Left ventricle myocardium inferior (tissue), 1 donor: ENCODE measurements around the gene AKAP14. TPM values are rescaled to one million over a fixed set of nuclear protein-coding genes. Genes with fewer than 3 reads are reported as not detected.

Experiments used
- DNase-seq: peaks from one replicate; pipeline ENCODE4 v3.0.0-alpha.2; 2020
- H3K27ac ChIP-seq: fragments of 200-600 bp; replicated peaks from 2 replicates; pipeline ENCODE4 v1.8.0; 2021
- H3K27me3 ChIP-seq: fragments of 200-600 bp; 2 replicates; pipeline ENCODE4 v1.8.0; 2021; ENCODE audit warnings: low read depth
- H3K36me3 ChIP-seq: fragments of 200-600 bp; 2 replicates; pipeline ENCODE4 v1.8.0; 2021
- H3K4me1 ChIP-seq: fragments of 200-600 bp; 2 replicates; pipeline ENCODE4 v1.8.0; 2021
- H3K4me3 ChIP-seq: fragments of 200-600 bp; 2 replicates; pipeline ENCODE4 v1.8.0; 2021; ENCODE audit warnings: mild to moderate bottlenecking, moderate library complexity
- H3K9me3 ChIP-seq: fragments of 200-600 bp; replicated peaks from 2 replicates; pipeline ENCODE4 v1.8.0; 2021
- CTCF ChIP-seq: fragments of 200-600 bp; IDR thresholded peaks from 2 replicates; pipeline ENCODE4 v1.8.0; 2021; ENCODE audit warnings: antibody characterized with exemption, mild to moderate bottlenecking, borderline replicate concordance
- intact Hi-C: fragments of 100-400 bp; cut with micrococcal nuclease; formaldehyde crosslinking; loops from one replicate; pipeline ENCODE4 v1.11.0; 2022
- total RNA-seq: library from RNA; stranded (reverse); fragmentation: NEBNext Ultra II Directional; extraction: Animal tissue kit (Norgen Biotek cat#: 25700); gene quantifications from one replicate; pipeline ENCODE4 v1.2.1, GENCODE V29; 2021
- donor health status: DM: no; HTN: yes; CAD: no; lungs with severe emphysema.

The AKAP14 gene
- total RNA-seq, 1 donor from 2014 or later = not detected

- Histone ChIP-seq H3K4me1 (peaks cover 21% of the 10 kb centered on the region), H3K27me3 (no peaks in the 10 kb centered on the region), H3K36me3 (peaks cover 14% of the 10 kb centered on the region), H3K4me3 (peak within 1 kb of the TSS; percentile 77), H3K9me3 (no peaks in the 10 kb centered on the region), H3K27ac (peak within 1 kb of the TSS; percentile 93)
- peak; percentile 82 for DNase-seq
- intact Hi-C loops = no loop called here
- TF ChIP-seq CTCF = no peak
Observed at GRCh38 chrX:119871599-119872395, 23.9 kb upstream of the AKAP14 start, which contains the start of the genes NDUFA1 and RNF113A. Gene NDUFA1, plus strand, starts transcription at chrX:119871832. Its CDS starts 80 bp downstream, at chrX:119871912. Gene RNF113A, minus strand, starts transcription at chrX:119871733. Its CDS starts 120 bp downstream, at chrX:119871613.

- no peak overlapping the region for H3K27ac ChIP-seq
- DNase-seq = no peak
- intact Hi-C loops = no loop called here
- no peaks in the 10 kb centered on the region for H3K27me3 ChIP-seq
- peaks cover 24% of the 10 kb centered on the region for H3K36me3 ChIP-seq
- H3K9me3 ChIP-seq = no peaks in the 10 kb centered on the region
- no peak overlapping the region for H3K4me3 ChIP-seq
- peaks cover 1% of the 10 kb centered on the region for H3K4me1 ChIP-seq
- TF ChIP-seq CTCF = no peak
Observed at GRCh38 chrX:119878740-119879139, 17.0 kb upstream of the AKAP14 start.

- no peak for DNase-seq
- no peaks in the 10 kb centered on the region for H3K4me1 ChIP-seq
- no peaks in the 10 kb centered on the region for H3K27me3 ChIP-seq
- H3K4me3 ChIP-seq = no peak overlapping the region
- intact Hi-C loops = no loop called here
- H3K36me3 ChIP-seq = peaks cover 24% of the 10 kb centered on the region
- H3K9me3 ChIP-seq = no peaks in the 10 kb centered on the region
- TF ChIP-seq CTCF = no peak
- H3K27ac ChIP-seq = no peak overlapping the region
Observed at GRCh38 chrX:119880076-119880475, 15.6 kb upstream of the AKAP14 start.

GRCh38 chrX:119880552-119881437 is 14.9 kb upstream of the AKAP14 start:
- TF ChIP-seq CTCF = peak; percentile 59
- Histone ChIP-seq H3K4me1 (no peaks in the 10 kb centered on the region), H3K4me3 (no peak overlapping the region), H3K27me3 (no peaks in the 10 kb centered on the region), H3K36me3 (peaks cover 19% of the 10 kb centered on the region), H3K27ac (no peak overlapping the region), H3K9me3 (no peaks in the 10 kb centered on the region)
- intact Hi-C loops = no loop called here
- no peak for DNase-seq

- Histone ChIP-seq H3K9me3 (no peaks in the 10 kb centered on the region), H3K4me1 (peaks cover 2% of the 10 kb centered on the region), H3K27me3 (no peaks in the 10 kb centered on the region), H3K4me3 (no peak overlapping the region), H3K36me3 (no peaks in the 10 kb centered on the region), H3K27ac (no peak overlapping the region)
- TF ChIP-seq CTCF = no peak
- DNase-seq = no peak
- intact Hi-C loops = no loop called here
Observed at GRCh38 chrX:119885554-119886428, 9.9 kb upstream of the AKAP14 start.
